SU-DHL-6 (cell line): ENCODE data around the gene USP30.

Source experiments
- H2AFZ ChIP-seq: fragments of 200-600 bp; sonication (generic); 2 replicates; pipeline ENCODE4 v1.6.1; 2014; ENCODE audit warnings: low read depth, mild to moderate bottlenecking, moderate library complexity, mixed read lengths, antibody characterized with exemption, low read length; ENCODE audit not compliant: severe bottlenecking
- H3F3A ChIP-seq: fragments of 200-600 bp; shearing (Covaris generic); 2 replicates; pipeline ENCODE4 v1.6.0; 2016; ENCODE audit warnings: antibody characterized with exemption, mild to moderate bottlenecking; ENCODE audit not compliant: insufficient read depth
- H3K27ac ChIP-seq: fragments of 200-600 bp; sonication (generic); 2 replicates; pipeline ENCODE4 v1.5.1; 2016; ENCODE audit warnings: low read depth, mild to moderate bottlenecking, low read length, moderate library complexity, mixed read lengths
- H3K27me3 ChIP-seq: fragments of 200-600 bp; sonication (generic), shearing (Covaris generic); 2 replicates; pipeline ENCODE4 v1.6.0; 2014; ENCODE audit warnings: mild to moderate bottlenecking, low read length
- H3K36me3 ChIP-seq: fragments of 200-600 bp; sonication (generic); 2 replicates; pipeline ENCODE4 v1.6.1; 2014; ENCODE audit warnings: mild to moderate bottlenecking, low read length, mixed read lengths
- H3K4me2 ChIP-seq: fragments of 300-600, 200-600 bp; shearing (Covaris generic), sonication (generic); 2 replicates; pipeline ENCODE4 v1.6.0; 2014; ENCODE audit warnings: low read length, low read depth, mild to moderate bottlenecking; ENCODE audit not compliant: poor library complexity, severe bottlenecking
- H3K4me3 ChIP-seq: fragments of 200-600 bp; sonication (generic); 2 replicates; pipeline ENCODE4 v1.5.1; 2014; ENCODE audit warnings: antibody characterized with exemption, low read length, mild to moderate bottlenecking, mixed read lengths; ENCODE audit not compliant: insufficient read depth, poor library complexity, severe bottlenecking
- H3K79me2 ChIP-seq: fragments of 200-600 bp; sonication (generic); 2 replicates; pipeline ENCODE4 v1.6.1; 2014; ENCODE audit warnings: mild to moderate bottlenecking, low read length, moderate library complexity; ENCODE audit not compliant: insufficient read depth
- H3K9ac ChIP-seq: fragments of 200-600 bp; sonication (generic); 2 replicates; pipeline ENCODE4 v1.7.0; 2014; ENCODE audit warnings: mild to moderate bottlenecking, low read length
- H3K9me2 ChIP-seq: fragments of 200-600 bp; sonication (generic); replicated peaks from 2 replicates; pipeline ENCODE4 v1.6.1; 2014; ENCODE audit warnings: low read length; ENCODE audit not compliant: insufficient read depth
- H3K9me3 ChIP-seq: fragments of 200-600 bp; sonication (generic); 2 replicates; pipeline ENCODE4 v1.6.1; 2014; ENCODE audit warnings: low read length, mixed read lengths; ENCODE audit not compliant: insufficient read depth
- H4K20me1 ChIP-seq: fragments of 200-600 bp; sonication (generic); 2 replicates; pipeline ENCODE4 v1.6.1; 2014; ENCODE audit warnings: low read depth, mild to moderate bottlenecking, antibody characterized with exemption, low read length, moderate library complexity, mixed read lengths
- EZH2phosphoT487 ChIP-seq: fragments of 200-600 bp; sonication (generic), shearing (Covaris generic); conservative IDR thresholded peaks from 2 replicates; pipeline ENCODE4 v1.6.1; 2018; ENCODE audit warnings: mild to moderate bottlenecking, antibody characterized with exemption, low read length, moderate library complexity, mixed read lengths
- TF ChIP-seq, protein P1 (sequence below): fragments of 200-600 bp; sonication (generic); IDR thresholded peaks from one replicate; pipeline ENCODE4 v1.5.1; 2017; ENCODE audit warnings: antibody characterized with exemption, mild to moderate bottlenecking, low read length, moderate library complexity; ENCODE audit not compliant: insufficient read depth, poor library complexity, severe bottlenecking

Gene USP30

GRCh38 chr12:109057376-109057775 lies 5.0 kb downstream of the USP30 start:
- Histone ChIP-seq H4K20me1 (no peaks in the 10 kb centered on the region), H3K27ac (no peak overlapping the region; the same call in 1 of the 2 replicates), H3K9ac (no peak overlapping the region), H3K4me2 (no peak overlapping the region), H3K9me2 (no peaks in the 10 kb centered on the region), H3K4me3 (no peak overlapping the region), H3K27me3 (no peaks in the 10 kb centered on the region), H3K36me3 (peaks cover 3% of the 10 kb centered on the region; the same call in 1 of the 2 replicates), H3K9me3 (no peaks in the 10 kb centered on the region), H3F3A (peaks cover 36% of the 10 kb centered on the region), H2AFZ (no peak overlapping the region), H3K79me2 (peaks cover 14% of the 10 kb centered on the region; the same call in 1 of the 2 replicates)
- TF ChIP-seq, protein P1, sequence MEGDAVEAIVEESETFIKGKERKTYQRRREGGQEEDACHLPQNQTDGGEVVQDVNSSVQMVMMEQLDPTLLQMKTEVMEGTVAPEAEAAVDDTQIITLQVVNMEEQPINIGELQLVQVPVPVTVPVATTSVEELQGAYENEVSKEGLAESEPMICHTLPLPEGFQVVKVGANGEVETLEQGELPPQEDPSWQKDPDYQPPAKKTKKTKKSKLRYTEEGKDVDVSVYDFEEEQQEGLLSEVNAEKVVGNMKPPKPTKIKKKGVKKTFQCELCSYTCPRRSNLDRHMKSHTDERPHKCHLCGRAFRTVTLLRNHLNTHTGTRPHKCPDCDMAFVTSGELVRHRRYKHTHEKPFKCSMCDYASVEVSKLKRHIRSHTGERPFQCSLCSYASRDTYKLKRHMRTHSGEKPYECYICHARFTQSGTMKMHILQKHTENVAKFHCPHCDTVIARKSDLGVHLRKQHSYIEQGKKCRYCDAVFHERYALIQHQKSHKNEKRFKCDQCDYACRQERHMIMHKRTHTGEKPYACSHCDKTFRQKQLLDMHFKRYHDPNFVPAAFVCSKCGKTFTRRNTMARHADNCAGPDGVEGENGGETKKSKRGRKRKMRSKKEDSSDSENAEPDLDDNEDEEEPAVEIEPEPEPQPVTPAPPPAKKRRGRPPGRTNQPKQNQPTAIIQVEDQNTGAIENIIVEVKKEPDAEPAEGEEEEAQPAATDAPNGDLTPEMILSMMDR, result no peak
- no peak for TF ChIP-seq EZH2phosphoT487

- no peak for TF ChIP-seq EZH2phosphoT487
- TF ChIP-seq, protein P1, result no peak
- Histone ChIP-seq H3K27me3 (no peaks in the 10 kb centered on the region), H3F3A (peaks cover 43% of the 10 kb centered on the region), H3K4me2 (no peak overlapping the region), H3K9ac (no peak overlapping the region), H3K9me3 (no peaks in the 10 kb centered on the region), H3K9me2 (no peaks in the 10 kb centered on the region), H3K4me3 (no peak overlapping the region), H4K20me1 (no peaks in the 10 kb centered on the region), H2AFZ (no peak overlapping the region), H3K27ac (peak overlapping the region; percentile 22; the same call in 1 of the 2 replicates), H3K79me2 (peaks cover 4% of the 10 kb centered on the region; the same call in 1 of the 2 replicates), H3K36me3 (peaks cover 7% of the 10 kb centered on the region)
Measured at GRCh38 chr12:109058773-109059172, 6.4 kb downstream of the USP30 start.

DNA sequence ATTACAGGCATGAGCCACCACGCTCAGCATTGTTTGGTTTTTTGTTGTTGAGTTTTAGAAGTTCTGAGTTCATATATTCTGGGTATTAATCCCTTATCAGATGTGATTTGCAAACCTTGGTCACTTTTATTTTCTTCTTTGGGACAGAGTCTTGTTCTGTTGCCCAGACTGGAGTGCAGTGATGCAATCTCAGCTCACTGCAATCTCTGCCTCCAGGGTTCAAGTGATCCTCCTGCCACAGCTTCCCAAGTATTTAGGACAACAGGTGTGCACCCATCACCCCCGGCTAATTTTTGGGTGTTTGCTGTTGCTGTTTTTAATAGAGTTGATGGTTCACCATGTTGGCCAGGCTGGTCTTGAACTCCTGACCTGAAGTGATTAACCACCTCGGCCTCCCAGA lies 11.8 kb downstream of the USP30 start:
- H3K9me2 ChIP-seq, result no peaks in the 10 kb centered on the region
- H4K20me1 ChIP-seq, result no peaks in the 10 kb centered on the region
- H3K4me3 ChIP-seq, result no peak overlapping the region
- H3K27ac ChIP-seq, result no peak overlapping the region
- H3K36me3 ChIP-seq, result peaks cover 4% of the 10 kb centered on the region; the same call in 1 of the 2 replicates
- H2AFZ ChIP-seq, result no peak overlapping the region
- no peaks in the 10 kb centered on the region for H3K79me2 ChIP-seq
- TF ChIP-seq, protein P1, result no peak
- no peak for TF ChIP-seq EZH2phosphoT487
- H3K27me3 ChIP-seq, result no peaks in the 10 kb centered on the region
- H3K4me2 ChIP-seq, result no peak overlapping the region
- H3K9ac ChIP-seq, result no peak overlapping the region
- H3F3A ChIP-seq, result peaks cover 33% of the 10 kb centered on the region
- no peaks in the 10 kb centered on the region for H3K9me3 ChIP-seq
